ENCODE results near the gene FAAP24. TPM values are rescaled to one million over a fixed set of nuclear protein-coding genes. Genes with fewer than 3 reads are reported as not detected.

FAAP24 gene
- total and polyA plus RNA-seq, 2 of the 13 experiments (the other 11 are each of a cell fraction or from before 2014, with no cell fraction given) = 2.3 to 6.0 TPM

DNA sequence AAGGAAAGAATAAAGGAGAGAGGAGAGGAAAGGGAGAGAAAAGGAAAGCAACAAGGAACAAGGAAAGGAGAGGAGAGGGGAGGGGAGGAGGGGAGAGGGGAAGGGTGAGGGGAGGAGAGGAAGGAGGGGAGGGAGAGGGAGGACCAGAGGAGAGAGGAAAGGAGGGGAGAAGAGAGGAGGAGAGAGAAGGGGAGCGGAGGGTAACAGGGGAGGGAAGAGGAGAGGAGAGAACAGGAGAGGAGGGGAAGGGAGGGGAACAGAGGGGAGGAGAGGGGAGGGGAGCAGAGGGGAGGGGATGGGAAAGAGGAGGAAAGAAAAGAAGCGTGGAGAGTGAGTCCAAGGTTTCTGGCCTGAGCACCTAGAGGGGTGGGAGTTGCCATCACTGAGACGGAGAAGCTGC lies 26.7 kb downstream of the FAAP24 start:
- in situ Hi-C loops (cut with HindIII; ENCODE audit: extremely low pct_ligation_motif_present, low pct_unique_long_range_greater_than_20kb) = no loop called here
- CTCF ChIA-PET (ENCODE audit: low intra/inter-chr PET ratio, low total read pairs) = no interaction called here

DNA sequence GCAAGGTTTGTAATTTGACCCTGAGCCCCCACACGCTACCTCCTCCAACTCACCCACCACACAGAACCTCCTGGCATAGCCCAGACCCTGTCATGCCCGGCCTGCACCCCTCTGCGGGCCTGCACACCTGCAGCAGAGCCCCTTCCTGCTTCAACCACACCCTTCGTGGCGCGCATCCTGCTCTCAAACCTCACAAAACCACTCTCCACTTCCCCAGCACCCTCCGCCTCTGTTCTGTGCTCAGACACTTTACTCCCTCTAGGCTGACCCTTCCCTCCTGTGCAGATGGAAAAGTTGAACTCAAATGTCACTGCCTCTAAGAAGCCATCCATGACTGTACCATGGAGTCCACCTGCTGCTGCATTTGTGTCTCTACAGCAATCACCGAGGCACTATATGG lies 28.5 kb downstream of the FAAP24 start:
- Histone ChIP-seq H3K4me2 (ENCODE audit: low read depth, low read length) (no peak overlapping the region), H3K36me3 (replicated peaks in 1 of 2; ENCODE audit: control insufficient read depth in 1 of 2, insufficient read depth in 2 of 2, low read length in 2 of 2) (peaks cover 11 to 37% of the 10 kb centered on the region in 2 experiments), H3K27ac (ENCODE audit: extremely low read length, insufficient read depth, low read length) (no peak overlapping the region), H3K27me3 (ENCODE audit: control insufficient read depth in 1 of 2, insufficient read depth in 2 of 2, low read length in 2 of 2) (no peaks in the 10 kb centered on the region), H4K20me1 (ENCODE audit: insufficient read depth, low read length) (no peaks in the 10 kb centered on the region), H2AFZ (ENCODE audit: low read length) (no peak overlapping the region), H3K4me3 (replicated peaks in 1 of 3; ENCODE audit: insufficient read depth in 1 of 3, low read depth in 2 of 3, low read length in 3 of 3) (no peak overlapping the region), H3K9me3 (ENCODE audit: low read length) (no peaks in the 10 kb centered on the region), H3K79me2 (ENCODE audit: insufficient read depth, low read length) (no peaks in the 10 kb centered on the region), H3K4me1 (ENCODE audit: insufficient read depth, low read length) (no peaks in the 10 kb centered on the region), H3K9ac (ENCODE audit: insufficient read depth, low read depth, low read length) (no peak overlapping the region)
- BruUV-seq (replicated peaks) = no TSS peak
- intact Hi-C loops (cut with micrococcal nuclease; ENCODE audit: unreplicated experiment) (no loop called here), in situ Hi-C loops (cut with HindIII; ENCODE audit: extremely low pct_ligation_motif_present, low pct_unique_long_range_greater_than_20kb) (no loop called here)
- ATAC-seq (no peak), DNase-seq (ENCODE audit: low spot score) (no peak), FAIRE-seq (no peak)
- ChIA-PET CTCF (ENCODE audit: low intra/inter-chr PET ratio, low total read pairs) (no interaction called here), POLR2A (no interaction called here)
- TF ChIP-seq NCOA5 (CRISPR knock-in tag; IDR thresholded peaks at IDR 0.05) = no peak
- 97% methylated on average over 8 of the region's 8 CpGs for WGBS (ENCODE audit: low lambda C conversion rate)

More for the DNA sequence above, 26.7 kb downstream of the FAAP24 start:
- Histone ChIP-seq H4K20me1 (ENCODE audit: insufficient read depth, low read length) (no peaks in the 10 kb centered on the region), H3K4me1 (ENCODE audit: insufficient read depth, low read length) (no peaks in the 10 kb centered on the region), H3K9me3 (ENCODE audit: low read length) (no peaks in the 10 kb centered on the region), H3K36me3 (replicated peaks in 1 of 2; ENCODE audit: control insufficient read depth in 1 of 2, insufficient read depth in 2 of 2, low read length in 2 of 2) (peaks cover 15 to 46% of the 10 kb centered on the region in 2 experiments), H3K4me3 (replicated peaks in 1 of 3; ENCODE audit: insufficient read depth in 1 of 3, low read depth in 2 of 3, low read length in 3 of 3) (no peak overlapping the region), H2AFZ (ENCODE audit: low read length) (no peak overlapping the region), H3K27me3 (ENCODE audit: control insufficient read depth in 1 of 2, insufficient read depth in 2 of 2, low read length in 2 of 2) (no peaks in the 10 kb centered on the region), H3K79me2 (ENCODE audit: insufficient read depth, low read length) (no peaks in the 10 kb centered on the region), H3K4me2 (ENCODE audit: low read depth, low read length) (no peak overlapping the region), H3K9ac (ENCODE audit: insufficient read depth, low read depth, low read length) (no peak overlapping the region), H3K27ac (ENCODE audit: extremely low read length, insufficient read depth, low read length) (no peak overlapping the region)
- DNase-seq (ENCODE audit: low spot score) (no peak), FAIRE-seq (no peak), ATAC-seq (no peak)
- WGBS (ENCODE audit: low lambda C conversion rate) = 95% methylated on average over 3 of the region's 3 CpGs
- TF ChIP-seq HDAC6 (IDR thresholded peaks at IDR 0.05; ENCODE audit: low read depth, low read length) (no peak), MTA1 (CRISPR knock-in tag; IDR thresholded peaks at IDR 0.05; ENCODE audit: borderline replicate concordance) (no peak)
- POLR2A ChIA-PET = no interaction called here
- intact Hi-C loops (cut with micrococcal nuclease; ENCODE audit: unreplicated experiment) = no loop called here
- no TSS peak for BruUV-seq (replicated peaks)

Data from HepG2 (cell line).